ENCODE data around the gene DHRS7B. TPM values are rescaled to one million over a fixed set of nuclear protein-coding genes. Genes with fewer than 3 reads are reported as not detected.

The DHRS7B gene
- total and polyA plus RNA-seq, 2 donors (not counting 1 experiment from before 2014, with no cell fraction given): 15.5 to 21.5 TPM

DNA sequence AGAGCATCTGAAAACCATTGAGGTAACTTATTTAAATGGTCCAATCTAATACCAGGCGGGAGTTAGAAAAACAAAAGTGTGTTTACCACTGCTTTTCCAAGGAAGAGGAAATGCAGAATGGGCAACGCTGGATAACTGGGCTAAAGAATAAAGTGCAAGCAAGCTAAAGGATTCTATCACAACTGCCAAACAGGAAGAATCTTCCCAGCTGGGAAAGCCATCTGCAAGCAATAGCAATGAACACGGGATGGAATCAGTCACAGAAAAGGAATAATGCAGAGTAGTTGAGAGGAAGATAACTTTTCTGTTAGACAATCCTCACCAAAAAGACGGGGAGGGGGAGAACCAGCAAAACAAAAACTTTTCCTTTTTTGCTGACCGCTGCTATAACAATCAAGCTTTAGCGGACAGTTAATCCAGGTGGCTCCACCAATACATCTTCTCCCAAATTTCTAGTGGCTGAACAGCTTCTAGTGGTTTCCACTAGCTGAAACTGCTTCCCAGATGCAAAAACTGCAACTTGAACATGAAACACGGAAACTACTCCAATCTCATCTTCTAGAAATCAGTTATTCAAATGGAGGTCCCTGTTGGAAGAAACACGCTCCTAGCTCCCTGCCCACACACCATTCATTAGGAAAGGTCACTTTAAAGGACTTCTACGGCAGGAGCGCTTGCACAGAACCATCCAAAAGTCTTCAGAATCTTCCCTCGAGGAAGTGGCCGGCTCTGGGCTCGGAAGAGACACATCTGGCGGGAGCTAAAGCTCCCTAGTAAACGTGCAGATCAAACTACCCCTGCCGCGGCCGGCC is 86.3 kb downstream of the DHRS7B start:
- Histone ChIP-seq H3K9me3 (ENCODE audit: control insufficient read depth, insufficient read depth, low read depth, low read length) (no peaks in the 10 kb centered on the region), H3K27ac (ENCODE audit: insufficient read depth, low read length) (peak overlapping the region; percentile 87), H4K20me1 (ENCODE audit: control insufficient read depth, extremely low read depth, insufficient read depth, low read length) (no peaks in the 10 kb centered on the region), H3K36me3 (ENCODE audit: control insufficient read depth, insufficient read depth, low read length) (peaks cover 10% of the 10 kb centered on the region), H3K4me3 (replicated peaks in 1 of 4; ENCODE audit: control extremely low read depth in 1 of 4, insufficient read depth in 1 of 4, low read depth in 3 of 4, low read length in 4 of 4) (peak overlapping the region; percentile 72 to 98 (median 94)), H3K27me3 (ENCODE audit: control insufficient read depth, insufficient read depth, low read length) (no peaks in the 10 kb centered on the region), H3K4me1 (ENCODE audit: control insufficient read depth, extremely low read depth, insufficient read depth, low read length) (peaks cover 11% of the 10 kb centered on the region), H3K79me2 (ENCODE audit: control insufficient read depth, insufficient read depth, low read length) (peaks cover 75% of the 10 kb centered on the region), H3K4me2 (ENCODE audit: extremely low read depth, insufficient read depth, low read length) (peak overlapping the region; percentile 93), H2AFZ (ENCODE audit: low read length) (no peak overlapping the region), H3K9ac (ENCODE audit: insufficient read depth, low read length) (peak overlapping the region; percentile 94)
- TF ChIP-seq, protein P1, sequence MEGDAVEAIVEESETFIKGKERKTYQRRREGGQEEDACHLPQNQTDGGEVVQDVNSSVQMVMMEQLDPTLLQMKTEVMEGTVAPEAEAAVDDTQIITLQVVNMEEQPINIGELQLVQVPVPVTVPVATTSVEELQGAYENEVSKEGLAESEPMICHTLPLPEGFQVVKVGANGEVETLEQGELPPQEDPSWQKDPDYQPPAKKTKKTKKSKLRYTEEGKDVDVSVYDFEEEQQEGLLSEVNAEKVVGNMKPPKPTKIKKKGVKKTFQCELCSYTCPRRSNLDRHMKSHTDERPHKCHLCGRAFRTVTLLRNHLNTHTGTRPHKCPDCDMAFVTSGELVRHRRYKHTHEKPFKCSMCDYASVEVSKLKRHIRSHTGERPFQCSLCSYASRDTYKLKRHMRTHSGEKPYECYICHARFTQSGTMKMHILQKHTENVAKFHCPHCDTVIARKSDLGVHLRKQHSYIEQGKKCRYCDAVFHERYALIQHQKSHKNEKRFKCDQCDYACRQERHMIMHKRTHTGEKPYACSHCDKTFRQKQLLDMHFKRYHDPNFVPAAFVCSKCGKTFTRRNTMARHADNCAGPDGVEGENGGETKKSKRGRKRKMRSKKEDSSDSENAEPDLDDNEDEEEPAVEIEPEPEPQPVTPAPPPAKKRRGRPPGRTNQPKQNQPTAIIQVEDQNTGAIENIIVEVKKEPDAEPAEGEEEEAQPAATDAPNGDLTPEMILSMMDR (conservative IDR thresholded peaks at IDR 0.05 in 1 of 2, IDR thresholded peaks at IDR 0.05 in 1 of 2; ENCODE audit: low read depth in 1 of 2, low read length in 2 of 2): no peak
- no peak for TF ChIP-seq EZH2 (IDR thresholded peaks at IDR 0.05; ENCODE audit: low read length, missing control alignments)
- no peak for DNase-seq (ENCODE audit: low read depth in 2 of 2)

DNA sequence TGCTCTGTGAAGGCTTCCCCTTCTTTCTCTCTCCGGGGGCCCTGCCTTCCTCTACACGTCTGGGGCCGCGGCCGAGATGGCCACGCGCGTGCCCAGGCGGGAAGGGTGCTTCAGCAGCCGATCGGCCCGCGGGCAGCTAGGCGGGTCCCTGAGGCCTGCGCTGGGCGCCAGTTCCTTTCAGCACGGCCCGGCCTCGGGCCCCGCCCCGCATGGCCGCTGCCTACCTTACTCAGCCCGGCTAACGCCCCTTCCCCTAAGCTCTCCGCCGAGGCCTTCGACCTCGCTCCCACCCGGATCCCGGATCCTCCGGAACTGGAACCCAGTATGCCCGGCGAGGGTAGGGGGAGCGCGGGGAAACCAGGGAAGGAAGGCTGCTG is 86.9 kb downstream of the DHRS7B start:
- H3K9me3 ChIP-seq (ENCODE audit: control insufficient read depth, insufficient read depth, low read depth, low read length): no peaks in the 10 kb centered on the region
- no peak for DNase-seq (ENCODE audit: low read depth in 2 of 2)
- H4K20me1 ChIP-seq (ENCODE audit: control insufficient read depth, extremely low read depth, insufficient read depth, low read length): no peaks in the 10 kb centered on the region
- H3K27me3 ChIP-seq (ENCODE audit: control insufficient read depth, insufficient read depth, low read length): no peaks in the 10 kb centered on the region
- H2AFZ ChIP-seq (ENCODE audit: low read length): peak overlapping the region; percentile 62
- H3K4me3 ChIP-seq (replicated peaks in 1 of 4; ENCODE audit: control extremely low read depth in 1 of 4, insufficient read depth in 1 of 4, low read depth in 3 of 4, low read length in 4 of 4): peak overlapping the region; percentile 72 to 98 (median 94)
- peak overlapping the region; percentile 87 for H3K27ac ChIP-seq (ENCODE audit: insufficient read depth, low read length)
- peaks cover 11% of the 10 kb centered on the region for H3K4me1 ChIP-seq (ENCODE audit: control insufficient read depth, extremely low read depth, insufficient read depth, low read length)
- TF ChIP-seq EZH2 (IDR thresholded peaks at IDR 0.05; ENCODE audit: low read length, missing control alignments): no peak
- TF ChIP-seq, protein P1 (conservative IDR thresholded peaks at IDR 0.05 in 1 of 2, IDR thresholded peaks at IDR 0.05 in 1 of 2; ENCODE audit: low read depth in 1 of 2, low read length in 2 of 2): no peak
- peak overlapping the region; percentile 94 for H3K9ac ChIP-seq (ENCODE audit: insufficient read depth, low read length)
- peak overlapping the region; percentile 93 for H3K4me2 ChIP-seq (ENCODE audit: extremely low read depth, insufficient read depth, low read length)
- peaks cover 70% of the 10 kb centered on the region for H3K79me2 ChIP-seq (ENCODE audit: control insufficient read depth, insufficient read depth, low read length)
- peaks cover 8% of the 10 kb centered on the region for H3K36me3 ChIP-seq (ENCODE audit: control insufficient read depth, insufficient read depth, low read length)

DNA sequence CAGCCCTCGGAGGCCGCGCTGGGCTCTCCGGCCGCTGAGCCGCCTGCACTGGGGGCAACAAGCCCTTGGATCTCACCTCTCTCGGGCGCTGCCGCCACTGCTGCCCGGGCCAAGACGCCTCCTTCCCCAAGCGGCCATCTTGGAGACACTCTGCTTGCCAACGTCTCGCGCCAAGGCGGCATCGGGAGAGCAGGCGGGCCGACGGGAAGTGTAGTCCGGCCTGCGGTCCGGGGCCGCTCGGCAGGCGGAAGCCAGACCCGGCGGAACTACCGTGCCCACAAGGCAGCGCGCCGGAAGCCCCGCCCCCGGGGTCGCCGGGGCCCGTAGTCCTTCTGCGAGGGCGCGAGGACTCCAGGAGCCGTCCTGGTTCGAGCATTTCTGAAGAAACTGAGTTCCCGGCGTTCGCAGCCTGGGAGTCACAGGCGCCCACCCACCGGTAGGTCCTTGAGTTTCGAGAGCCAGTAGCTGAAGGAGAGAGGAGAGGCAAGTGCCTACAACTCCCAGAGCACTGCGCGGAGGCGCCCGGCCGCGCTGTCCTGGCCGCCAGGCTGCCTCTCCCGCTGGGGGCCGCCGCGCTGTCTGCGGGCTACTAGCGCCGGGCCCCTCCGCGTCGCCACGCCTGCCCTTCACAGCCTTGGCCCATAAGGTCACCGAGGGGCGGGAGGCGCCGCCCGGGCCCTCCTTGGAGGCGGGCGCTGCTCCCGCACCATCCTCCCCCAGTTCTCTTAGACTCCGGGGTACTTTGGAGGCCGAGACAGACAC is 87.4 kb downstream of the DHRS7B start, which contains the start of gene TMEM11:
TMEM11 (minus strand) TSS at position 147 of the 762 bp plus-strand sequence; CDS start at position 138, 9 bp downstream.
- H3K27me3 ChIP-seq (ENCODE audit: control insufficient read depth, insufficient read depth, low read length): no peaks in the 10 kb centered on the region
- H4K20me1 ChIP-seq (ENCODE audit: control insufficient read depth, extremely low read depth, insufficient read depth, low read length): no peaks in the 10 kb centered on the region
- peaks cover 6% of the 10 kb centered on the region for H3K36me3 ChIP-seq (ENCODE audit: control insufficient read depth, insufficient read depth, low read length)
- peak; percentile 94 to 96 for DNase-seq (ENCODE audit: low read depth in 2 of 2)
- H3K4me2 ChIP-seq (ENCODE audit: extremely low read depth, insufficient read depth, low read length): peak within 1 kb of the TSS; percentile 98
- H3K4me3 ChIP-seq (replicated peaks in 1 of 4; ENCODE audit: control extremely low read depth in 1 of 4, insufficient read depth in 1 of 4, low read depth in 3 of 4, low read length in 4 of 4): peak within 1 kb of the TSS; percentile 72 to 98 (median 94)
- H3K9me3 ChIP-seq (ENCODE audit: control insufficient read depth, insufficient read depth, low read depth, low read length): no peaks in the 10 kb centered on the region
- H3K4me1 ChIP-seq (ENCODE audit: control insufficient read depth, extremely low read depth, insufficient read depth, low read length): peaks cover 11% of the 10 kb centered on the region
- peak within 1 kb of the TSS; percentile 78 for H2AFZ ChIP-seq (ENCODE audit: low read length)
- H3K79me2 ChIP-seq (ENCODE audit: control insufficient read depth, insufficient read depth, low read length): peaks cover 64% of the 10 kb centered on the region
- H3K27ac ChIP-seq (ENCODE audit: insufficient read depth, low read length): peak within 1 kb of the TSS; percentile 87
- peak within 1 kb of the TSS; percentile 94 for H3K9ac ChIP-seq (ENCODE audit: insufficient read depth, low read length)
- no peak for TF ChIP-seq EZH2 (IDR thresholded peaks at IDR 0.05; ENCODE audit: low read length, missing control alignments)
- TF ChIP-seq, protein P1 (conservative IDR thresholded peaks at IDR 0.05 in 1 of 2, IDR thresholded peaks at IDR 0.05 in 1 of 2; ENCODE audit: low read depth in 1 of 2, low read length in 2 of 2): no peak
